Hematopoietic multipotent progenitor cell treated with erythropoietin and hydrocortisone succinate and interleukin-3 and kit ligand, for 15 days (in vitro differentiated cells): ENCODE data around the gene SEC24B.
"Not testable (repeated sequence)": the region's sequence is repeated elsewhere in the genome, so short reads cannot be mapped to it uniquely, and the experiment has no call there.

ENCODE experiments used
- DNase-seq: peaks from one replicate; pipeline ENCODE4 v3.0.0-alpha.2; 2015; ENCODE audit warnings: low spot score

SEC24B gene

DNA sequence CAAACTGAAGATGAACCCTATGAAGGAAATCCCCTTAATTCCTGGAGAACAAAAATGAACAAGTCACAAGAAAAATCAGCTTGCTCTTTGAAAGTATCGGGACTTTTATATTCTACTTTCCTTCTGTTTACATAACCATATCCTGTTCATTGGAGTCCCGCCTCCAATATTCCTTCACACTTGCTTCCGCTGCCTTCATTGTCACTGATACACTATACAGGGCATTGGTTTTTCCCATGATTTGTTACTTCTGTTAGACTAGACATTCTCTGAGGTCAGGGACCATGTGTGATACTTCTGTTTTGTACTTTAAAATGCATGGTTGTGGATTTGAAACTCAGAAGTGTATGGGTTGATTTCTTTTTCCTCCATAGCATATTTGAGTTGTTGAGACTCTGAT is 145.2 kb downstream of the SEC24B start:
- DNase-seq, result no peak

DNA sequence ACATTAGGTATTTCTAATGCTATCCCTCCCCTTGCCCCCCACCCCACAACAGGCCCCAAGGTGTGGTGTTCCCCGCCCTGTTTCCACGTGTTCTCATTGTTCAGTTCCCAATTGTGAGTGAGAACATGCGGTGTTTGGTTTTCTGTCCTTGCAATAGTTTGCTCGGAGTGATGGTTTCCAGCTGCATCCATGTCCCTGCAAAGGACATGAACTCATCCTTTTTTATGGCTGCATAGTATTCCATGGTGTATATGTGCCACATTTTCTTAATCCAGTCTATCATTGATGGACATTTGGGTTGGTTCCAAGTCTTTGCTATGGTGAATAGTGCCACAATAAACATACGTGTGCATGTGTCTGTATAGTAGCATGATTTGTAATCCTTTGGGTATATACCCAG is 146.4 kb downstream of the SEC24B start:
- not testable (repeated sequence) for DNase-seq

DNA sequence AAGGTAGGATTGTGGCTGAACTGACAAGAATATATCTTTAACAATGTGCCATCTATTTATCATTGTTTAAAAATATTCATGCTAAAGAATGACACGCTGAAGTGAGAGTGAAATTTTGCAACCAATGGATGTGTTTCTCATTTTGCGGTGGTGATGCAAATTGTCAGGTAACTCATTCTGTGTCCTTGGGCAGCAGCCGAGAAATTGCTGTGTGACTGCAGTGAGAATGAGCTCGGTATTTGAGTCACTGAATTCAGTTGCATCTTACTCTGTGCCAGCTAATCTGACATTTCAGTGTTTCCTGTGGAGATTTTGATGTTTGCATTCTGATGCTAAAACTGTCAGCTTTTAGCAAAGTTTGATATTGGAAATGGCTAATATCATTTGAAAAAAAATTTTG is 154.6 kb downstream of the SEC24B start:
- DNase-seq, result no peak

DNA sequence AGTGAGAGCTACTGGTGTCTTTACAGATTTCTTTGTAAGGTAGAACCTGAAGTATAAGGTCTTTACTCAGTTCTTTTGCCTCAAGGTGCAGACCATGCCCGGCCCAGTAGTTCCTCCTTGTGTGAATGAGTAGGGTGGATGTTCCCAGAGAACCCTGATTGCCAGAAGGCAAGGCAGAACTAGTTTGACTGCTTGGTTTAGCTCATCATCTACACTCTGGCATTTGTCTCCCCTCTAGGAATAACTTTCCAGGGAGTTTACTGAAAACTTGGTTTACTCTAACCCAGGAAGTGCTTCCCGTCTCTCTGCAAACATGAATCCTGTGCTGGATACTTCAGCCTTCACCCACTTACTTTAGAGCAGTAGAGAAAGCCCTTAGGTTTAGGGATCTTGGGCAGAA is 155.5 kb downstream of the SEC24B start:
- DNase-seq, result no peak

DNA sequence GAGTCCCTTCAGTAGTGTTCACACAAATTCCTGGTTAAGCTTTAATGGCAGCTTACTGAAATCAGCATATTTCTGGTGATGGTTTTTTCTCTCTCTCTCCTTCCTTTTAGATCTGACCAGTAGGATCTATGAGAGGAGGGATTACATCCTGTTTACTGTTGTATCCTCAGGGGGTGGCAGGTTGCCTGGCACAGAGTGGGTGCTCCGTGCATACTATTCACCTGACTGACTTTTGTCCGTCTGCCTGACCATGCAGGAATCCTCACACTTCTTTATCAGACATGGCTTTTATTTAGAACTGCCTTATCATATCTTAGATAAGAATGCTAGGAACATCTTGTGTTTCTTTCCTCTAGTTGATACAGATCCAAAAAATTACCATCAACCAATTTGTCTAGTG is 156.0 kb downstream of the SEC24B start:
- DNase-seq, result no peak
